ENCODE data around the gene FLG.
"Not testable (repeated sequence)": the region's sequence is repeated elsewhere in the genome, so short reads cannot be mapped to it uniquely, and the experiment has no call there.

The FLG gene

DNA sequence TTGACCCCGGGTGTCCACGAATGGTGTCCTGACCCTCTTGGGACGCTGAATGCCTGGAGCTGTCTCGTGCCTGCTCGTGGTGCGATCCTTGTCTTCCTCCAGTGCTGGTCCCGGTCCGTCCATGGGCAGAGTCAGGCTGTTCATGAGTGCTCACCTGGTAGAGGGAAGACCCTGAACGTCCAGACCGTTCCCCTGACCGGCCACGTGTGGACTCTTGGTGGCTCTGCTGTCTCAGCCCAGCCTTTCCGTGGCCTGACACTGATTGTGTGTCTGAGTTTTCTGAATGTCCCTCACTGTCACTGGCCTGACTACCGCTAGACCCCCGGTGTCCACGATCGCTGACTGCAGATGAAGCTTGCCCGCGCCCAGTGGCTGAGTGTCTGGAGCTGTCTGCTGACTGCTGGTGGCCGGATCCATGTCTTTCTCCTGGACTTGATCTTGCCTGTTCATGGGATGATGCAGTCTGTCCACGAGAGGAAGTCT lies 11.7 kb downstream of the FLG start:
- DNase-seq (ENCODE audit: low read depth): no peak
- H3K4me3 ChIP-seq (replicated peaks; ENCODE audit: low read depth, low read length): no peak overlapping the region
- TF ChIP-seq, protein P1, sequence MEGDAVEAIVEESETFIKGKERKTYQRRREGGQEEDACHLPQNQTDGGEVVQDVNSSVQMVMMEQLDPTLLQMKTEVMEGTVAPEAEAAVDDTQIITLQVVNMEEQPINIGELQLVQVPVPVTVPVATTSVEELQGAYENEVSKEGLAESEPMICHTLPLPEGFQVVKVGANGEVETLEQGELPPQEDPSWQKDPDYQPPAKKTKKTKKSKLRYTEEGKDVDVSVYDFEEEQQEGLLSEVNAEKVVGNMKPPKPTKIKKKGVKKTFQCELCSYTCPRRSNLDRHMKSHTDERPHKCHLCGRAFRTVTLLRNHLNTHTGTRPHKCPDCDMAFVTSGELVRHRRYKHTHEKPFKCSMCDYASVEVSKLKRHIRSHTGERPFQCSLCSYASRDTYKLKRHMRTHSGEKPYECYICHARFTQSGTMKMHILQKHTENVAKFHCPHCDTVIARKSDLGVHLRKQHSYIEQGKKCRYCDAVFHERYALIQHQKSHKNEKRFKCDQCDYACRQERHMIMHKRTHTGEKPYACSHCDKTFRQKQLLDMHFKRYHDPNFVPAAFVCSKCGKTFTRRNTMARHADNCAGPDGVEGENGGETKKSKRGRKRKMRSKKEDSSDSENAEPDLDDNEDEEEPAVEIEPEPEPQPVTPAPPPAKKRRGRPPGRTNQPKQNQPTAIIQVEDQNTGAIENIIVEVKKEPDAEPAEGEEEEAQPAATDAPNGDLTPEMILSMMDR (IDR thresholded peaks at IDR 0.05; ENCODE audit: low read length, missing control alignments): no peak

DNA sequence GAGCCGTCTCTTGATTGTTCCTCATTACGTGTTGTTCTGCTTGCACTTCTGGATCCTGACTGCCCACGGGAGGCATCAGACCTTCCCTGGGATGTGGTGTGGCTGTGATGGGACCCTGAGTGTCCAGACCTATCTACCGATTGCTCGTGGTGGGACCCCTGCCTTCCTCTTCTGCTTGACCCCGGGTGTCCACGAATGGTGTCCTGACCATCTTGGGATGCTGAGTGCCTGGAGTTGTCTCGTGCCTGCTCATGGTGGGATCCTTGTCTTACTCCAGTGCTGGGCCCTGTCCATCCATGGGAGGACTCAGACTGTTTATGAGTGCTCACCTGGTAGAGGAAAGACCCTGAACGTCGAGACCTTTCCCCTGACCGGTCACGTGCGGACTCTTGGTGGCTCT lies 12.9 kb downstream of the FLG start:
- not testable (repeated sequence) for DNase-seq (ENCODE audit: low read depth); H3K4me3 ChIP-seq (replicated peaks; ENCODE audit: low read depth, low read length)

DNA sequence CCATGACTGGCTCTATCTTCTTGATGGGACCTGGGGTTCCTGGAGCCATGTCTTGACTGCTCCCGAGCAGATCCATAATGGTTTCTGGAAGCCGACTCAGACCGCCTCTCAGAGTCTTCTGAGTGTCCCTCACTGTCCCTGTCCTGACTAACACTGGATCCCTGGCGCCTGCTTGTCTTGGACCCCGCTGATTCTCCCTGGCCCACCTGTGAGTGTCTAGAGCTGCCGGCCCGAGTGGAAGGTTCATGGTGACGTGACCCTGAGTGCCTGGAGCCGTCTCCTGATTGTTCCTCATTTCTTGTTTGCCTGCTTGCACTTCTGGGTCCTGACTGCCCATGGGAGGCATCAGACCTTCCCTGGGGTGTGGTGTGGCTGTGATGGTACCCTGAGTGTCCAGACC lies 15.1 kb downstream of the FLG start:
- no peak for DNase-seq (ENCODE audit: low read depth)
- TF ChIP-seq, protein P1 (IDR thresholded peaks at IDR 0.05; ENCODE audit: low read length, missing control alignments): no peak
- H3K4me3 ChIP-seq (replicated peaks; ENCODE audit: low read depth, low read length): no peak overlapping the region

DNA sequence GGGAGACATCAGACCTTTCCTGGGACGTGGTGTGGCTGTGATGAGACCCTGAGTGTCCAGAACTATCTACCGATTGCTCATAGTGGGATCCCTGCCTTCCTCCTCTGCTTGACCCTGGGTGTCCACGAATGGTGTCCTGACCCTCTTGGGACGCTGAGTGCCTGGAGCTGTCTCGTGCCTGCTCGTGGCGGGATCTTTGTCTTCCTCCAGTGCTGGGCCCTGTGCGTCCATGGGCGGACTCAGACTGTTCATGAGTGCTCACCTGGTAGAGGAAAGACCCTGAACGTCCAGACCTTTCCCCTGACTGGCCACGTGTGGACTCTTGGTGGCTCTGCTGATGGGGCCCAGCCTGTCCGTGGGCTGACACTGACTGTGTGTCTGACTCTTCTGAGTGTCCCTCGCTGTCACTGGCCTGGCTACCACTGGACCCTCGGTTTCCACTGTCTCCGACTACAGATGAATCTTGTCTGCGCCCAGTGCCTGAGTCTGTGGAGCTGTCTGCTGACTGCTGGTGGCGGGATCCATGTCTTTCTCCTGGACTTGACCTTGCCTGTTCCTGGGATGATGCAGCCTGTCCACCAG lies 15.6 kb downstream of the FLG start:
- not testable (repeated sequence) for H3K4me3 ChIP-seq (replicated peaks; ENCODE audit: low read depth, low read length); DNase-seq (ENCODE audit: low read depth)

DNA sequence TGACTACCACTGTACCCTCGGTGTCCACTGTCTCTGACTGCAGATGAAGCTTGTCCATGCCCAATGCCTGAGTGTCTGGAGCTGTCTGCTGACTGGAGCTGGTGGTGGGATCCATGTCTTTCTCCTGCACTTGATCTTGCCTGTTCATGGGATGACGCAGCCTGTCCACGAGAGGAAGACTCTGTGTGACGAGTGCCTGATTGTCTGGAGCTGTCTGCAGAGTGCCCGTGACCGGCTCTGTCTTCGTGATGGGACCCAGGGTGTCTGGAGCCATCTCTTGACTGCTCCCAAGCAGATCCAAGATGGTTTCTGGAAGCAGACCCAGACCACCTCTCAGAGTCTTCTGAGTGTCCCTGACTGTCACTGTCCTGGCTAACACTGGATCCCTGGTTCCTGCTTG lies 16.3 kb downstream of the FLG start:
- not testable (repeated sequence) for H3K4me3 ChIP-seq (replicated peaks; ENCODE audit: low read depth, low read length); DNase-seq (ENCODE audit: low read depth)

DNA sequence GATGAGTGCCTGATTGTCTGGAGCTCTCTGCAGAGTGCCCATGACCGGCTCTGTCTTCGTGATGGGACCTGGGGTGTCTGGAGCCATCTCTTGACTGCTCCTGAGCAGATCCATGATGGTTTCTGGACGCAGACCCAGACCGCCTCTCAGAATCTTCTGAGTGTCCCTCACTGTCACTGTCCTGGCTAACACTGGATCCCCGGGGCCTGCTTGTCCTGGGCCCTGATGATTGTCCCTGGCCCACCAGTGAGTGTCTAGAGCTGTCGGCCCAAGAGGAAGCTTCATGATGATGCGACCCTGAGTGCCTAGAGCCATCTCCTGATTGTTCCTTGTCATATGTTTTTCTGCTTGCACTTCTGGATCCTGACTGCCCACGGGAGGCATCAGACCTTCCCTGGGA lies 17.1 kb downstream of the FLG start:
- H3K4me3 ChIP-seq (replicated peaks; ENCODE audit: low read depth, low read length); DNase-seq (ENCODE audit: low read depth): not testable (repeated sequence)

DNA sequence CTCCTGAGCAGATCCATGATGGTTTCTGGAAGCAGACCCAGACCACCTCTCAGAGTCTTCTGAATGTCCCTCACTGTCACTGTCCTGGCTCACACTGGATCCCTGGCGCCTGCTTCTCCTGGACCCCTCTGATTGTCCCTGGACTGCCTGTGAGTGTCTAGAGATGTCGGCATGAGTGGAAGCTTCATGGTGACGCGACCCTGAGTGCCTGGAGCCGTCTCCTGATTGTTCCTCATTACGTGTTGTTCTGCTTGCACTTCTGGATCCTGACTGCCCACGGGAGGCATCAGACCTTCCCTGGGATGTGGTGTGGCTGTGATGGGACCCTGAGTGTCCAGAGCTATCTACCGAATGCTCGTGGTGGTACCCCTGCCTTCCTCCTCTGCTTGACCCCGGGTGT lies 18.9 kb downstream of the FLG start:
- H3K4me3 ChIP-seq (replicated peaks; ENCODE audit: low read depth, low read length); DNase-seq (ENCODE audit: low read depth): not testable (repeated sequence)

DNA sequence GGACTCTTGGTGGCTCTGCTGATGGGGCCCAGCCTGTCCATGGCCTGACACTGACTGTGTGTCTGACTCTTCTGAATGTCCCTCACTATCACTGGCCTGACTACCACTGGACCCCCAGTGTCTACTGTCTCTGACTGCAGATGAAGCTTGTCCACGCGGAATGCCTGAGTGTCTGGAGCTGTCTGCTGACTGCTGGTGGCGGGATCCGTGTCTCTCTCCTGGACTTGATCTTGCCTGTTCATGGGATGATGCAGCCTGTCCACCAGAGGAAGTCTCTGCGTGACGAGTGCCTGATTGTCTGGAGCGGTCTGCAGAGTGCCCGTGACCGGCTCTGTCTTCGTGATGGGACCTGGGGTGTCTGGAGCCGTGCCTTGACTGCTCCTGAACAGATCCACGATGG lies 20.3 kb downstream of the FLG start:
- not testable (repeated sequence) for H3K4me3 ChIP-seq (replicated peaks; ENCODE audit: low read depth, low read length); DNase-seq (ENCODE audit: low read depth)

DNA sequence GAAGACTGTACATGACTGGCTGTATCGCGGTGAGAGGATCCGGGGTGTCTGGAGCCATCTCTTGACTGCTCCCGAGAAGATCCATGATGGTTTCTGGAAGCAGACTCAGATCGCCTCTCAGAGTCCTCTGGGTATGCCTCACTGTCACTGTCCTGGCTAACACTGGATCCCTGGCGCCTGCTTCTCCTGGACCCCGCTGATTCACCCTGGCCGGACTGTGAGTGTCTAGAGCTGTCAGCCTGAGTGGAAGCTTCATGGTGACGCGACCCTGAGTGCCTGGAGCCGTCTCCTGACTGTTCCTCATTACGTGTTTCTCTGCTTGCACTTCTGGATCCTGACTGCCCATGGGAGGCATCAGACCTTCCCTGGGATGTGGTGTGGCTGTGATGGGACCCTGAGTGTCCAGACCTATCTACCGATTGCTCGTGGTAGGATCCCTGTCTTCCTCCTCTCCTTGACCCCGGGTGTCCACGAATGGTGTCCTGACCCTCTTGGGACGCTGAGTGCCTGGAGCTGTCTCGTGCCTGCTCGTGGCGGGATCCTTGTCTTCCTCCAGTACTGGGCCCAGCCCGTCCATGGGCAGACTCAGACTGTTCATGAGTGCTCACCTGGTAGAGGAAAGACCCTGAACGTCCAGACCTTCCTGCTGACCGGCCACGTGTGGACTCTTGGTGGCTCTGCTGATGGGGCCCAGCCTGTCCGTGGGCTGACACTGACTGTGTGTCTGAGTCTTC lies 21.7 kb downstream of the FLG start:
- H3K4me3 ChIP-seq (replicated peaks; ENCODE audit: low read depth, low read length); DNase-seq (ENCODE audit: low read depth): not testable (repeated sequence)

DNA sequence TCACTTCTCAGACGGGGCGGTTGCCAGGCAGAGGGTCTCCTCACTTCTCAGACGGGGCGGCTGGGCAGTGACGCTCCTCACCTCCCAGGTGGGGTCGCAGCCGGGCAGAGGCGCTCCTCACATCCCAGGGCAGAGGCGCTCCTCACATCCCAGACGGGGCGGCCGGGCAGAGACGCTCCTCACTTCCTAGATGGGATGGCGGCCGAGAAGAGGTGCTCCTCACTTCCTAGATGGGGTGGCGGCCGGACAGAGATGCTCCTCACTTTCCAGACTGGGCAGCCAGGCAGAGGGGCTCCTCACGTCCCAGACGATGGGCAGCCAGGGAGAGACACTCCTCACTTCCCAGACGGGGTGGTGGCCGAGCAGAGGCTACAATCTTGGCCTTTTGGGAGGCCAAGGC lies 68.6 kb downstream of the FLG start:
- DNase-seq (ENCODE audit: low read depth); H3K4me3 ChIP-seq (replicated peaks; ENCODE audit: low read depth, low read length): not testable (repeated sequence)
